ENCODE data around the gene GOLT1B.
"Not testable (repeated sequence)": the region's sequence is repeated elsewhere in the genome, so short reads cannot be mapped to it uniquely, and the experiment has no call there.

The GOLT1B gene

GRCh38 chr12:21459474-21459873 lies 42.1 kb upstream of the GOLT1B start:
- TF ChIP-seq, protein P1, sequence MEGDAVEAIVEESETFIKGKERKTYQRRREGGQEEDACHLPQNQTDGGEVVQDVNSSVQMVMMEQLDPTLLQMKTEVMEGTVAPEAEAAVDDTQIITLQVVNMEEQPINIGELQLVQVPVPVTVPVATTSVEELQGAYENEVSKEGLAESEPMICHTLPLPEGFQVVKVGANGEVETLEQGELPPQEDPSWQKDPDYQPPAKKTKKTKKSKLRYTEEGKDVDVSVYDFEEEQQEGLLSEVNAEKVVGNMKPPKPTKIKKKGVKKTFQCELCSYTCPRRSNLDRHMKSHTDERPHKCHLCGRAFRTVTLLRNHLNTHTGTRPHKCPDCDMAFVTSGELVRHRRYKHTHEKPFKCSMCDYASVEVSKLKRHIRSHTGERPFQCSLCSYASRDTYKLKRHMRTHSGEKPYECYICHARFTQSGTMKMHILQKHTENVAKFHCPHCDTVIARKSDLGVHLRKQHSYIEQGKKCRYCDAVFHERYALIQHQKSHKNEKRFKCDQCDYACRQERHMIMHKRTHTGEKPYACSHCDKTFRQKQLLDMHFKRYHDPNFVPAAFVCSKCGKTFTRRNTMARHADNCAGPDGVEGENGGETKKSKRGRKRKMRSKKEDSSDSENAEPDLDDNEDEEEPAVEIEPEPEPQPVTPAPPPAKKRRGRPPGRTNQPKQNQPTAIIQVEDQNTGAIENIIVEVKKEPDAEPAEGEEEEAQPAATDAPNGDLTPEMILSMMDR (IDR thresholded peaks at IDR 0.05; ENCODE audit: low read length) = no peak
- TF ChIP-seq EZH2 (optimal IDR thresholded peaks at IDR 0.05; ENCODE audit: low read depth, low read length) (no peak), EZH2phosphoT487 (IDR thresholded peaks at IDR 0.05; ENCODE audit: low read length) (no peak)
- Histone ChIP-seq H3F3A (ENCODE audit: insufficient read depth, low read length) (no peaks in the 10 kb centered on the region), H3K9ac (ENCODE audit: low read length) (no peak overlapping the region), H3K9me3 (replicated peaks; ENCODE audit: insufficient read depth, low read length) (no peaks in the 10 kb centered on the region), H4K20me1 (ENCODE audit: insufficient read depth, low read length) (no peaks in the 10 kb centered on the region), H3K36me3 (replicated peaks; ENCODE audit: insufficient read depth, low read length) (peaks cover 4% of the 10 kb centered on the region; the same call in 1 of the 2 replicates), H3K4me1 (ENCODE audit: low read length) (peaks cover 10% of the 10 kb centered on the region; the same call in 1 of the 2 replicates), H3K4me2 (ENCODE audit: low read depth, low read length) (no peak overlapping the region), H3K9me2 (replicated peaks; ENCODE audit: insufficient read depth, low read length) (no peaks in the 10 kb centered on the region), H3K79me2 (ENCODE audit: low read length) (no peaks in the 10 kb centered on the region), H3K4me3 (ENCODE audit: low read length) (no peak overlapping the region), H2AFZ (ENCODE audit: low read length) (no peak overlapping the region), H3K27me3 (replicated peaks; ENCODE audit: insufficient read depth, low read length) (no peaks in the 10 kb centered on the region), H3K27ac (ENCODE audit: low read length) (no peak overlapping the region)
- DNase-seq = no peak

DNA sequence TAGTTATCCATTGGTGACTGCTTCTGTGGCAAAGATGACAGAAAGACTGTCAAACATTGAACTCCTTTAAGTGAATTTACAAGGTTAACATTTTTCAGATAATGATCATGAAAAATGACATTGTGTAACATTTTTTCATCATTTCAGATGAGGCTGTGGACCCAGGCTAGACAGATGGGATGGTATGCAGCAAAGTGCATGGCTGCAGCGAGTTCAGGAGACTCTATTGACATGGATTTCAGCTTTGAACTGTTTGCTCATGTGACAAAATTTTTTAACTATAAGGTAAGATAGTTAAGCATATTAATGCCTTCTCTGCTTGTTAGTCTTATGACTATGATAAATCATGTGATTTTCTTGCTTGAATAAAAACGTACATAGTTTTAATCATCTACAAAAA lies 34.3 kb upstream of the GOLT1B start:
- not testable (repeated sequence) for H3K4me3 ChIP-seq (ENCODE audit: low read length); H3K9me2 ChIP-seq (replicated peaks; ENCODE audit: insufficient read depth, low read length); H3K9me3 ChIP-seq (replicated peaks; ENCODE audit: insufficient read depth, low read length); H3F3A ChIP-seq (ENCODE audit: insufficient read depth, low read length); H3K4me2 ChIP-seq (ENCODE audit: low read depth, low read length); H3K9ac ChIP-seq (ENCODE audit: low read length); H4K20me1 ChIP-seq (ENCODE audit: insufficient read depth, low read length); DNase-seq; H2AFZ ChIP-seq (ENCODE audit: low read length); H3K27me3 ChIP-seq (replicated peaks; ENCODE audit: insufficient read depth, low read length); H3K36me3 ChIP-seq (replicated peaks; ENCODE audit: insufficient read depth, low read length); H3K79me2 ChIP-seq (ENCODE audit: low read length); H3K27ac ChIP-seq (ENCODE audit: low read length)
- H3K4me1 ChIP-seq (ENCODE audit: low read length) = peaks cover 10% of the 10 kb centered on the region; the same call in 1 of the 2 replicates

DNA sequence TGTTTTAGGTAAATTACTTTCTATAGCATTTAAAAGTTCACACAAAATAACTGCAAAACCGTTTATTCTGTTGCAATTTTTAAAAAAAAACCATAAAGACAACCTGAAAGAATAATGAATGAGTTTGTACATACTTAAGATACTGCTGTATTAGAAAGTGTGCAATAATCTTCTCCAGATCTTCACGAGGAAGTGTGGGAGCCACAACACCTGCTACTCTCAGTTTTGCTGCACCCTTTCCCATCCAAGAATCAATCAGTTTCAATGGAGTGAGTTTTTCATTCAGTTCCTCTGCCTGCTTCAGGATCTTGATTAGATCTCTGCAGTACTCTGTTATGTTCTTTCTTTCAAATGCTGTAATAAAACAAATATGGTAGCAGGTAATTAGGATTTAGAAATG lies 30.3 kb upstream of the GOLT1B start:
- H3K27me3 ChIP-seq (replicated peaks; ENCODE audit: insufficient read depth, low read length) = no peaks in the 10 kb centered on the region
- peak overlapping the region; percentile 19; the same call in 1 of the 2 replicates for H3K4me2 ChIP-seq (ENCODE audit: low read depth, low read length)
- H3F3A ChIP-seq (ENCODE audit: insufficient read depth, low read length) = peaks cover 9% of the 10 kb centered on the region; the same call in 1 of the 2 replicates
- H3K4me1 ChIP-seq (ENCODE audit: low read length) = peaks cover 10% of the 10 kb centered on the region; the same call in 1 of the 2 replicates
- no peaks in the 10 kb centered on the region for H4K20me1 ChIP-seq (ENCODE audit: insufficient read depth, low read length)
- no peak overlapping the region for H2AFZ ChIP-seq (ENCODE audit: low read length)
- H3K79me2 ChIP-seq (ENCODE audit: low read length) = no peaks in the 10 kb centered on the region
- peaks cover 8% of the 10 kb centered on the region; the same call in 1 of the 2 replicates for H3K36me3 ChIP-seq (replicated peaks; ENCODE audit: insufficient read depth, low read length)
- no peaks in the 10 kb centered on the region for H3K9me3 ChIP-seq (replicated peaks; ENCODE audit: insufficient read depth, low read length)
- TF ChIP-seq, protein P1 (IDR thresholded peaks at IDR 0.05; ENCODE audit: low read length) = no peak
- TF ChIP-seq EZH2 (optimal IDR thresholded peaks at IDR 0.05; ENCODE audit: low read depth, low read length) = no peak
- TF ChIP-seq EZH2phosphoT487 (IDR thresholded peaks at IDR 0.05; ENCODE audit: low read length) = no peak
- no peak overlapping the region for H3K27ac ChIP-seq (ENCODE audit: low read length)
- H3K9me2 ChIP-seq (replicated peaks; ENCODE audit: insufficient read depth, low read length) = no peaks in the 10 kb centered on the region
- no peak overlapping the region for H3K9ac ChIP-seq (ENCODE audit: low read length)
- peak; percentile 13 for DNase-seq
- H3K4me3 ChIP-seq (ENCODE audit: low read length) = no peak overlapping the region

GRCh38 chr12:21472197-21472823 lies 29.3 kb upstream of the GOLT1B start:
- peaks cover 8% of the 10 kb centered on the region; the same call in 1 of the 2 replicates for H3K36me3 ChIP-seq (replicated peaks; ENCODE audit: insufficient read depth, low read length)
- TF ChIP-seq, protein P1 (IDR thresholded peaks at IDR 0.05; ENCODE audit: low read length) = no peak
- TF ChIP-seq EZH2phosphoT487 (IDR thresholded peaks at IDR 0.05; ENCODE audit: low read length) (no peak), EZH2 (optimal IDR thresholded peaks at IDR 0.05; ENCODE audit: low read depth, low read length) (no peak)
- no peak for DNase-seq
- no peaks in the 10 kb centered on the region for H4K20me1 ChIP-seq (ENCODE audit: insufficient read depth, low read length)
- H3K9me2 ChIP-seq (replicated peaks; ENCODE audit: insufficient read depth, low read length) = no peaks in the 10 kb centered on the region
- H3K4me3 ChIP-seq (ENCODE audit: low read length) = no peak overlapping the region
- peaks cover 10% of the 10 kb centered on the region; the same call in 1 of the 2 replicates for H3K4me1 ChIP-seq (ENCODE audit: low read length)
- H3K79me2 ChIP-seq (ENCODE audit: low read length) = no peaks in the 10 kb centered on the region
- H3F3A ChIP-seq (ENCODE audit: insufficient read depth, low read length) = peaks cover 9% of the 10 kb centered on the region; the same call in 1 of the 2 replicates
- no peaks in the 10 kb centered on the region for H3K9me3 ChIP-seq (replicated peaks; ENCODE audit: insufficient read depth, low read length)
- H3K4me2 ChIP-seq (ENCODE audit: low read depth, low read length) = no peak overlapping the region
- H2AFZ ChIP-seq (ENCODE audit: low read length) = no peak overlapping the region
- H3K27me3 ChIP-seq (replicated peaks; ENCODE audit: insufficient read depth, low read length) = no peaks in the 10 kb centered on the region
- no peak overlapping the region for H3K9ac ChIP-seq (ENCODE audit: low read length)
- H3K27ac ChIP-seq (ENCODE audit: low read length) = no peak overlapping the region

Data from MM.1S (cell line).